ENCODE measurements around the gene C1orf50. TPM values are rescaled to one million over a fixed set of nuclear protein-coding genes. Genes with fewer than 3 reads are reported as not detected.

The C1orf50 gene
- total and polyA plus RNA-seq, 2 experiments from 2014 or later, result 7.3 to 22.1 TPM

DNA sequence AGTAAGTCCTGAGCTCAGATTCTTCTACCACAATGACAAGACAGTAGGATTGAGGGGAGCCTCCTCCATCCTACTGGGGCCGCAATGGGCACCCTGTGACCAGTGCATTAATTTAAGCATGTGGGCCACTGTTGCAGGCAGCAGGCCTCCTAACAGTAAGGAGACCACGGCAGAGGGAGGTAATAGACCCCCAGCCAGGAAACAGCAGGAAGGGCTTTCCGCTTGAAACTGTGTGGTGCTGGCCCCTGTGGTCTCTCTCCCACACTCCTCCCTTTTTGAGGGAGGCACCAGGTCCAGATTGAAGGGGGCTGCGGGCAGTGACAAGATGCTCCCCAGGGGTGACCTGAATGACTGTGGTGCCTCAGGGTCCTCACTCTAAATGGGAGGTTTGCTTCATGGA is 25.3 kb upstream of the C1orf50 start:
- H3K36me3 ChIP-seq, result peaks cover 9% of the 10 kb centered on the region
- TF ChIP-seq, protein P1, sequence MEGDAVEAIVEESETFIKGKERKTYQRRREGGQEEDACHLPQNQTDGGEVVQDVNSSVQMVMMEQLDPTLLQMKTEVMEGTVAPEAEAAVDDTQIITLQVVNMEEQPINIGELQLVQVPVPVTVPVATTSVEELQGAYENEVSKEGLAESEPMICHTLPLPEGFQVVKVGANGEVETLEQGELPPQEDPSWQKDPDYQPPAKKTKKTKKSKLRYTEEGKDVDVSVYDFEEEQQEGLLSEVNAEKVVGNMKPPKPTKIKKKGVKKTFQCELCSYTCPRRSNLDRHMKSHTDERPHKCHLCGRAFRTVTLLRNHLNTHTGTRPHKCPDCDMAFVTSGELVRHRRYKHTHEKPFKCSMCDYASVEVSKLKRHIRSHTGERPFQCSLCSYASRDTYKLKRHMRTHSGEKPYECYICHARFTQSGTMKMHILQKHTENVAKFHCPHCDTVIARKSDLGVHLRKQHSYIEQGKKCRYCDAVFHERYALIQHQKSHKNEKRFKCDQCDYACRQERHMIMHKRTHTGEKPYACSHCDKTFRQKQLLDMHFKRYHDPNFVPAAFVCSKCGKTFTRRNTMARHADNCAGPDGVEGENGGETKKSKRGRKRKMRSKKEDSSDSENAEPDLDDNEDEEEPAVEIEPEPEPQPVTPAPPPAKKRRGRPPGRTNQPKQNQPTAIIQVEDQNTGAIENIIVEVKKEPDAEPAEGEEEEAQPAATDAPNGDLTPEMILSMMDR (IDR thresholded peaks at IDR 0.05; ENCODE audit: low read depth, low read length), result no peak
- H3K4me3 ChIP-seq, result no peak overlapping the region
- DNase-seq (ENCODE audit: low read depth in 1 of 2, low spot score in 1 of 2), result no peak
- no peak overlapping the region for H3K27ac ChIP-seq
- no peaks in the 10 kb centered on the region for H3K9me3 ChIP-seq (ENCODE audit: low read depth)
- no peaks in the 10 kb centered on the region for H3K27me3 ChIP-seq
- peaks cover 14% of the 10 kb centered on the region for H3K4me1 ChIP-seq (ENCODE audit: low read depth)

GRCh38 chr1:42742141-42742540 is 24.9 kb upstream of the C1orf50 start:
- H3K27ac ChIP-seq, result no peak overlapping the region
- H3K4me1 ChIP-seq (ENCODE audit: low read depth), result peaks cover 14% of the 10 kb centered on the region
- no peak overlapping the region for H3K4me3 ChIP-seq
- TF ChIP-seq, protein P1 (IDR thresholded peaks at IDR 0.05; ENCODE audit: low read depth, low read length), result no peak
- peaks cover 9% of the 10 kb centered on the region for H3K36me3 ChIP-seq
- no peak for DNase-seq (ENCODE audit: low read depth in 1 of 2, low spot score in 1 of 2)
- H3K9me3 ChIP-seq (ENCODE audit: low read depth), result no peaks in the 10 kb centered on the region
- H3K27me3 ChIP-seq, result no peaks in the 10 kb centered on the region

DNA sequence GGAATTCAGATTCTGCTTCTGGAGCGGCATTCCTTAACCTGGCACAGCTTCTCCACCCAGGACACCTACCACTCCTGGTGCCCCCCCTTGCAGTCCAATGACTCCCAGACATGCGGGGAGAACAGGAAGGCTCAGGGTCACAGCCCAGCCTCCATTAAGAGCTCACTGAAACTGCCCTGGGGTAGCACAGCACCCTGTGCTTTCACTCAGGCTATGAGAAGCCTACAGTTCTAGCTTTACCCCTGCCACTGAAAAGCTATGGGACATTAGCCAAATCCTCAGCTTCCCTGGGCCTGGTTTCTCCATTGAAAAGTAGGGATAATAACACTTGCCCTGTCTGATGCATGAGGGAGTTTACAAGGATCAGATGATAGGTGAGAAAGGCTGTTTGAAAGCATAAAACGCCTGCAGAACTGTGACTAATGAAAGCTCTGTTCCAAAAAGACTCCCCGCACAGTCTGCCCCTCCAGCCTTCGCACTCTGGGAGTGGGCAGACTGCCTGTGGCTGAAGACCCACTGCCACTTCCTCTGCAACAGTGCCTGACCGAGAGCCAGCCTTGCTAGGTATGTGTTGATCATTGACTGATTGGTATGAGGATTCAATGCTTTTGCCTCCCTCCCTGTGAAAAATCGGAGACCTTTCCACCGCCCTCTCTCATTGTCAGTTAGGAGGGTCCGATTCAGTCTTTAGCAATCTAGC is 24.3 kb upstream of the C1orf50 start:
- H3K4me1 ChIP-seq (ENCODE audit: low read depth), result peaks cover 20% of the 10 kb centered on the region
- H3K27ac ChIP-seq, result no peak overlapping the region
- H3K9me3 ChIP-seq (ENCODE audit: low read depth), result no peaks in the 10 kb centered on the region
- H3K36me3 ChIP-seq, result peaks cover 9% of the 10 kb centered on the region
- no peak overlapping the region for H3K4me3 ChIP-seq
- TF ChIP-seq, protein P1 (IDR thresholded peaks at IDR 0.05; ENCODE audit: low read depth, low read length), result no peak
- H3K27me3 ChIP-seq, result no peaks in the 10 kb centered on the region
- no peak for DNase-seq (ENCODE audit: low read depth in 1 of 2, low spot score in 1 of 2)

DNA sequence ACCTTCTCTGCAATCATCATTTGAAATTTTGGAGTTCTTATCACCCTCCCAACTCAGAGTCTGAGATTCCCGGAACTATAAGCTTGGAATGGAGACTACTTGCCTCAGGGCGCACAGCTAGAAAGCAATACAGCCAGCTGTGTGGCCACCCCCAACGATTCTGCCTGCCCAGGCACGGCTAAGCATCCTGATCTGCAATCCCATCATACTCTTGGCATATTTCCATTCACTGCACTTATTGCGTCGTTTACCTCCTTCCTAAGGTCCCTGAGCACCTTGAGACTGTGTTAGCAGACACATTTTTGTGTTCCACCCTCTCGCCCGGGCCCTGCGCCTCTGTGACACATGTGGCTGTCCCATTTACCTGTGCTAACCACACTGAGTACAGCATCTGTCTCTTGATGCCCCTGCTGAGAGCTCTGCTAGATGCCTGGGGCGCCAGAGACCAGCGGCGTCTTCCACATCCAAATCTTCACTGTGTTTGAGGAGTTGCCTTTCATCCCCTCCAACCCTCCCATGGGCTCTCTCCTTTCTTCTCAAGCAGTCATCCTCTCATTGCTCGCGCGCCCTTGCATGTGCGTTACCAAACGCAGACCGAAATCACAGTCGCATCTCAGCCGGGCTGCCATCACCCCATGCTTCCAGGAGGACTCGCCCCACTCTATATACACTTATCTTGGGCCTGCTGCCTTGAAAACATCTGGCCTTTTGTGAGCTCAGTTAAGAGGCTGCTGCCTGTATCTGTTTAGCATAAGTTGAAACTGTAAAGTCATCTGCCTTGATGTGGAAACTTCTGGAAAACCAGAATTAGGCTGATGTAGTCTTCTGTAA is 23.5 kb upstream of the C1orf50 start:
- Histone ChIP-seq H3K4me3 (no peak overlapping the region), H3K9me3 (ENCODE audit: low read depth) (no peaks in the 10 kb centered on the region), H3K4me1 (ENCODE audit: low read depth) (peaks cover 20% of the 10 kb centered on the region), H3K36me3 (peaks cover 9% of the 10 kb centered on the region), H3K27me3 (no peaks in the 10 kb centered on the region), H3K27ac (no peak overlapping the region)
- DNase-seq (ENCODE audit: low read depth in 1 of 2, low spot score in 1 of 2), result no peak
- TF ChIP-seq, protein P1 (IDR thresholded peaks at IDR 0.05; ENCODE audit: low read depth, low read length), result no peak

GRCh38 chr1:42744148-42744413 is 23.0 kb upstream of the C1orf50 start:
- no peak for DNase-seq (ENCODE audit: low read depth in 1 of 2, low spot score in 1 of 2)
- Histone ChIP-seq H3K27me3 (no peaks in the 10 kb centered on the region), H3K27ac (no peak overlapping the region), H3K4me3 (no peak overlapping the region), H3K9me3 (ENCODE audit: low read depth) (no peaks in the 10 kb centered on the region), H3K36me3 (peaks cover 9% of the 10 kb centered on the region), H3K4me1 (ENCODE audit: low read depth) (peaks cover 20% of the 10 kb centered on the region)
- TF ChIP-seq, protein P1 (IDR thresholded peaks at IDR 0.05; ENCODE audit: low read depth, low read length), result no peak
